GM10266 (cell line): ENCODE results near the gene GAS6.
"Not testable (repeated sequence)": the region's sequence is repeated elsewhere in the genome, so short reads cannot be mapped to it uniquely, and the experiment has no call there.

Experiments
- DNase-seq: peaks from one replicate; pipeline ENCODE4 v3.0.0; 2012; ENCODE audit errors: extremely low spot score
- TF ChIP-seq, protein P1 (sequence below): IDR thresholded peaks from 2 replicates; pipeline ENCODE4 v1.5.1; 2012; ENCODE audit warnings: mild to moderate bottlenecking, low read depth; ENCODE audit not compliant: control insufficient read depth, insufficient read depth; ENCODE audit errors: missing control alignments

GAS6 gene

DNA sequence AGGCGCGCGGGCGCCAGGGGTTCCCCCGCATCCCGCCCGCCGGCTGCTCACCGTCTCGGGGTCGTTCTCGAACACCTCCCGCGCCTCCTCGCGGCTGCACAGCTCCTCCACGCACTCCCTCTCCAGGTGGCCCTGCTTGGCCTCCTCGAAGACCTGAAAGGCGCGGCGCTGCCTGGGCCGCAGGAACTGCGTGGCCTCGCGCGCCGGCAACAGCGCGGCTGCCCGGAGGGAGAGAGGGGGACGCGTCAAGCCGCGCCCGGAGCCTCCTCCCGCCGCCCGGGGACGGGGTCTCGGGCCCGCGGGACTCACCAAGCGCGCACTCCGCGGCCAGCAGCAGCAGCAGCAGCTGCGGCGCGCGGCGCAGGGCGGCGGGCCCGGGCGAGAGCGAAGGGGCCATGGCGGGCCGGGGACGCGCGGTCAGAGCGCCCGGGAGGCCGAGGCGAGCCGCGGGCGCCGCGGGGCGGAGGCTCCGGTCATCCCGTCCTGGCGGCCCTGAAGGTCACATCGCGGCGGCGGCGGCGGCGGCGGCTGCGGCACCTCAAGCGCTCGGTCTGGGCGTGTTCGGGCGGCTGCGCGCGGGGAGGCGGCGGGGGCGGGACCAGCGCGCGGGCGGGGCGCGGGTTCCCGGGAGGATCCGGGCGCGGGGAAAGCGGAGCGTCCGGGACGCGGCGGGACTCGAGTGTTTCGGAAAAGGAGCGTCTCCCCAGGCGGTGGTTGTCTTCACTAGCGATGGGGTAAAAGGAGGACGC, at the start of gene GAS6:
TSS of gene GAS6 (minus strand) at position 553 of the 749 bp plus-strand sequence. CDS start at position 397, 156 bp downstream.
- DNase-seq = peak; percentile 71
- TF ChIP-seq, protein P1, sequence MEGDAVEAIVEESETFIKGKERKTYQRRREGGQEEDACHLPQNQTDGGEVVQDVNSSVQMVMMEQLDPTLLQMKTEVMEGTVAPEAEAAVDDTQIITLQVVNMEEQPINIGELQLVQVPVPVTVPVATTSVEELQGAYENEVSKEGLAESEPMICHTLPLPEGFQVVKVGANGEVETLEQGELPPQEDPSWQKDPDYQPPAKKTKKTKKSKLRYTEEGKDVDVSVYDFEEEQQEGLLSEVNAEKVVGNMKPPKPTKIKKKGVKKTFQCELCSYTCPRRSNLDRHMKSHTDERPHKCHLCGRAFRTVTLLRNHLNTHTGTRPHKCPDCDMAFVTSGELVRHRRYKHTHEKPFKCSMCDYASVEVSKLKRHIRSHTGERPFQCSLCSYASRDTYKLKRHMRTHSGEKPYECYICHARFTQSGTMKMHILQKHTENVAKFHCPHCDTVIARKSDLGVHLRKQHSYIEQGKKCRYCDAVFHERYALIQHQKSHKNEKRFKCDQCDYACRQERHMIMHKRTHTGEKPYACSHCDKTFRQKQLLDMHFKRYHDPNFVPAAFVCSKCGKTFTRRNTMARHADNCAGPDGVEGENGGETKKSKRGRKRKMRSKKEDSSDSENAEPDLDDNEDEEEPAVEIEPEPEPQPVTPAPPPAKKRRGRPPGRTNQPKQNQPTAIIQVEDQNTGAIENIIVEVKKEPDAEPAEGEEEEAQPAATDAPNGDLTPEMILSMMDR = no peak

DNA sequence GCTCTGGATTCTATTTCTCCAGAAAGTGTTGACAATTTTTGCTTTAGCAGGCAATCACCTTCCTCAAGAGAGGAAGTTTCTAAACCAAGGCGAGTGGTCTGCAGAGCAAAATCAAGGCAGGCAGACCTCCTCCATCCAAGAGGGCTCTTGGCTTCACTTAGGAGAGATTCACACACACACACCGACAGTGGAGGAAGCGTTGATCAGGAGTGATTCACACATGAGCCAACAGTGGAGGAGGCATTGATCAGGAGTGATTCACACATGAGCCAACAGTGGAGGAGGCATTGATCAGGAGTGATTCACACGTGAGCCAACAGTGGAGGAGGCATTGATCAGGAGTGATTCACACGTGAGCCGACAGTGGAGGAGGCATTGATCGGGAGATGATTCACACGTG, 49.5 kb upstream of the GAS6 start:
- DNase-seq = not testable (repeated sequence)

DNA sequence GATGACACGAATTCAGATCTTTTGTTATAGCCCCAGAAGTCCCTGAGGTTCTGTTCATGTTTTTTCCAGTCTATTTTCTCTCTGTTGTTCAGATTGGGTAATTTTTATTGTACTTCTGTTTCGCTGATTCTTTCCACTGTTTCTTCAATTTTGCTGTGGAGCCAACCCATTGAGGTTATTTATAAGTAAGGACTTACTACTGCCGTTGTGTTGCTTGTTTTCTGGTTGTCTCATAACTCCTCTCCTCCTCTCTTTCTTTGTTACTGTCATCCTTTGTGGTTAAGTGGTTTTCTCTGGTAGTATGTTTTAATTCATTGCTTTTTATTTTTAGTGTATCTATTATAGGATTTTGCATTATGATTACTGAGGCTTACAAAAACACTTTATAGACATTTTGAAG, 48.7 kb upstream of the GAS6 start:
- TF ChIP-seq, protein P1 = no peak
- DNase-seq = no peak

DNA sequence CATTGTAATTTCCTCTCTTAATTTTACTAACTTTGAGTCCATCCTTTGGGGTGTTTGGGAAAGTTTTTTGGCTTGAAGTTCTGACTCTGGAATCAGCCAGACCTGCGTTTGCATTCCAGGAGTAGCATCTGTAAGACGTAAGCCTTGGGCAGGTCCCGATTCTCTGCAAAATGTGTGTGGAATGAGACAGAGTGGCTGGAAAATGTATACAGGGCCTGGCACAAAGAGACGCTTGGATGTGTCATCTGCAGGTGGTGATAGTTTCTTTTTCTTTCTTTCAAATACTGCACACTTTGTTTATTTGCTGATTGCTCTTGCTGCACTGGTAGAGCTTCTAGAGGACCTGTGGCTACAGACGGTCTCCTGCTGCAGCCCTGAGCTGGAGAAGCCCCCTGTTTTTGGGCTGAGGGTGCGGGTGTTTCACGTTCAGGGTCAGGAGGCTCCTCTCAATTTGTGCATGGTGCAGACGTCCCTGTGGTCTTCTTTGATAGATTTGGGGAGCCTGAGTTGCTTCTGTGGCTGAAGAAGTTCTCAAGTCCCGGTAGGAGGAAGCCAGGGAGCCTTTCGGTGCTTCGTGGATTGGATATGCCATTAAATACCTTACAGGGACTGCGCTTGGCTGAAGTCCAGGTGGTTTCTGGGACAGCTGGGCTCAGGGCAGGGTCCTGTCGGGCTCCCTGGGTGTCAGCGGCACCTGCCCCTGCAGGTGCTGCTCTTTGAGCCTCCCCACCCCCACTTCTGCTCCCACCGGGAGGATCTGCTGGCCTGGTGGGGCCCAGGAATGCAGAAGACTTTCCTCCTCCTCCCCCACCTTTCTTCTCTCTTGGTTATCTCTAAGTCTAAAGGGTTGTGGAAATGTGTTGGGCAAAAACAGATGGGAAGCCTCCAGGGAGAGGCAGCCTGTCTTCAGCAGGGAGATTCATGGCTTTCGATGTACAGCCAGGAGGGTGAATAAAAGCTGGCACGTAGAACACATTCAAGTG, 44.0 kb upstream of the GAS6 start:
- no peak for DNase-seq
- TF ChIP-seq, protein P1 = no peak

DNA sequence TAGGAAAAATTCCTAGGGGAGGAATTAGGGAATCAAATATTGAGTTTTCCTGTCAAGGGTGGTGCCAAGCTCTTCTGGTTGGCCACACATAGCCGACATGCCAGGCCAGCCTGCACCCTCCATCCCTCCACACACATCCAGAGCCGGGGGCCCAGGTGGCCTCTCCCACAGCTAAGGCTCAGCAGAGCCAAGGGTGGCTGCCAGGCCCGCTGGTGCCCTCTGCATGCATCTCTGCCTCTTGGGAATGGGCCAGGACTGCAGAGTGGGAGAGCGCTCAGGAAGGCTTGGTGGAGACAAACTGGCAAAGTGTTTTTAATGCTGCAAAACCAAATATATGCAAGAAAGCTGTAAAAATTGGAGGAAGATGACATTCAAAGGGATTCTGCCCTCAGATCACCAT, 42.7 kb upstream of the GAS6 start:
- TF ChIP-seq, protein P1 = no peak
- DNase-seq = no peak

DNA sequence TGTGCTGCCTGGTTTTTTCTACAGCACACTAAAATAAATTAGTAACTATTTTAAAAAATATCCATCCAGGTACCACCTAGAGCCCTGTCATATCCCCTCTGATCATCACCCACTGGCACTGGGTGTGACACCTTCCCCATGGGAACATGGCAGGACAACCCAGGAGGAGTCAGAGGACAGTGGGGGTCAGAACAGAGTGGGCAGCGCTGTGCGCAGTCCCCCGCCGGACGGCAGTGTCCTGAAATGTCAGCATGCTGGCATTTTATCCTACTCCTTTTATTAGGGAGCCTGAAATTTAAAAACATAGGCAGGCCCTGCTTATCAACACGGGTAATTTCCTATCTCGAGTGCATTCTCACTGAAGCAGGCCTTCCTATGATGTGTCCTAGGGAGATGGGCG, 42.1 kb upstream of the GAS6 start:
- TF ChIP-seq, protein P1 = no peak
- no peak for DNase-seq

DNA sequence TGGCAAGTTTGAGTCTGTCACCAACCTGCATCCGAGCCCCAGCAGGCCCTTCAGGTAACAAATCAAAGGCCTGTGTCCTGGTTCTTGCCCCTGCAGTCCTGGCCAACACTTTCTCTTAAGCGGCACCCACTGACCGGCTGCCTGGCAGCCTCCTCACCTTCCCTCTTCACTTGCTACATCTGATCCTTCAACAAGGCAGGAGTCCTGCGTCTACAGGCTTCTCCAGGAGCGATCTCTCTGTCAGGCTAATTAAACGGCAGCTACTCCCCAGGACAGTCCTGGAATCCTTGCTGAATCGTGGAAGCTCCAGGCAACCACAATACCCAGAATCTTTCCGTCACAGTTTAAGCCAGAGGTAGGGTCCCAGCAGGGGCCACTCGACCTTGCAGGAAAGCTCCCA, 41.1 kb upstream of the GAS6 start:
- TF ChIP-seq, protein P1 = no peak
- DNase-seq = no peak
